SK-N-DZ (cell line): ENCODE results near the gene PRPF19.

Experiments used
- DNase-seq: peaks from one replicate; pipeline ENCODE4 v3.0.0-alpha.2; 2015; ENCODE audit warnings: low spot score

Gene PRPF19

GRCh38 chr11:60858731-60859464 is 47.5 kb downstream of the PRPF19 start:
- DNase-seq: no peak

GRCh38 chr11:60858236-60858635 is 48.1 kb downstream of the PRPF19 start:
- no peak for DNase-seq

- no peak for DNase-seq
Measured at GRCh38 chr11:60857378-60858232, 48.8 kb downstream of the PRPF19 start.

- DNase-seq: no peak
Measured at GRCh38 chr11:60855726-60856633, 50.4 kb downstream of the PRPF19 start, which contains the start of gene PTGDR2. Gene PTGDR2 (minus strand): TSS chr11:60855950. CDS start chr11:60853722, 2,228 bp downstream.

GRCh38 chr11:60854847-60855725 is 51.3 kb downstream of the PRPF19 start:
- no peak for DNase-seq

GRCh38 chr11:60854140-60854846 is 52.1 kb downstream of the PRPF19 start:
- no peak for DNase-seq

GRCh38 chr11:60852982-60853950 is 53.1 kb downstream of the PRPF19 start:
- DNase-seq: no peak

GRCh38 chr11:60852117-60852981 is 54.0 kb downstream of the PRPF19 start:
- DNase-seq: no peak

GRCh38 chr11:60851327-60852104 is 54.9 kb downstream of the PRPF19 start:
- DNase-seq: no peak

- DNase-seq: no peak
Measured at GRCh38 chr11:60849641-60850520, 56.5 kb downstream of the PRPF19 start.

- no peak for DNase-seq
Measured at GRCh38 chr11:60848714-60849151, 57.7 kb downstream of the PRPF19 start.

GRCh38 chr11:60847896-60848295 is 58.5 kb downstream of the PRPF19 start:
- no peak for DNase-seq

GRCh38 chr11:60847281-60847680 is 59.1 kb downstream of the PRPF19 start:
- no peak for DNase-seq

GRCh38 chr11:60845338-60845737 is 61.0 kb downstream of the PRPF19 start:
- DNase-seq: no peak

- DNase-seq: no peak
Measured at GRCh38 chr11:60844870-60845221, 61.5 kb downstream of the PRPF19 start.
